Stimulated activated CD4-positive, alpha-beta T cell treated with anti-CD3 and anti-CD28 coated beads, Interleukin-4, amount 100 ng/mL, for 4 hours (primary cell): ENCODE measurements around the gene NOCT.
"Not testable (repeated sequence)": the region's sequence is repeated elsewhere in the genome, so short reads cannot be mapped to it uniquely, and the experiment has no call there.

Experiments used
- DNase-seq, 2 experiments: peaks; one replicate each; pipeline ENCODE4 v3.0.0-alpha.2; 2020

The NOCT gene

GRCh38 chr4:139011225-139011950 lies 4.2 kb upstream of the NOCT start:
- DNase-seq: no peak

- no peak for DNase-seq
These were observed 961 bp upstream of the NOCT start for GRCh38 chr4:139014371-139015268.

GRCh38 chr4:139015948-139016471 lies 429 bp downstream of the NOCT start:
- peak; percentile 47 to 49 for DNase-seq

GRCh38 chr4:139017861-139018260 lies 2.3 kb downstream of the NOCT start:
- no peak for DNase-seq

GRCh38 chr4:139018501-139018900 lies 2.9 kb downstream of the NOCT start:
- DNase-seq: no peak

GRCh38 chr4:139018971-139019758 lies 3.6 kb downstream of the NOCT start:
- DNase-seq: no peak

GRCh38 chr4:139020384-139020783 lies 4.8 kb downstream of the NOCT start:
- DNase-seq: no peak

GRCh38 chr4:139021071-139021470 lies 5.5 kb downstream of the NOCT start:
- DNase-seq: not testable (repeated sequence)

- DNase-seq: no peak
These were observed 7.3 kb downstream of the NOCT start for GRCh38 chr4:139022835-139023234.

- no peak for DNase-seq
These were observed 9.1 kb downstream of the NOCT start for GRCh38 chr4:139024686-139025085.

GRCh38 chr4:139025841-139026240 lies 10.3 kb downstream of the NOCT start:
- no peak for DNase-seq

- DNase-seq: no peak
These were observed 12.2 kb downstream of the NOCT start for GRCh38 chr4:139027776-139028175.

- no peak for DNase-seq
These were observed 12.6 kb downstream of the NOCT start for GRCh38 chr4:139028191-139028661.

GRCh38 chr4:139029866-139030363 lies 14.3 kb downstream of the NOCT start:
- DNase-seq: not testable (repeated sequence)

- DNase-seq: peak; percentile 51 to 58
These were observed 15.1 kb downstream of the NOCT start for GRCh38 chr4:139030614-139031235.

GRCh38 chr4:139035650-139036049 lies 20.1 kb downstream of the NOCT start:
- DNase-seq: no peak

GRCh38 chr4:139036885-139037284 lies 21.3 kb downstream of the NOCT start:
- DNase-seq: no peak

- no peak for DNase-seq
These were observed 23.4 kb downstream of the NOCT start for GRCh38 chr4:139038874-139039443.

GRCh38 chr4:139042981-139043460 lies 27.4 kb downstream of the NOCT start:
- DNase-seq: no peak

GRCh38 chr4:139044291-139044690 lies 28.7 kb downstream of the NOCT start:
- DNase-seq: no peak

- DNase-seq: no peak
These were observed 32.4 kb downstream of the NOCT start for GRCh38 chr4:139048026-139048425.

GRCh38 chr4:139050446-139050845 lies 34.9 kb downstream of the NOCT start:
- no peak for DNase-seq
